Amniotic stem cell (primary cell): ENCODE results near the gene MORC3.
"Not testable (repeated sequence)": the region's sequence is repeated elsewhere in the genome, so short reads cannot be mapped to it uniquely, and the experiment has no call there.

Experiments used
- DNase-seq: peaks from one replicate; lab custom pipeline; 2025; lab: John Stamatoyannopoulos, UW

MORC3 gene

DNA sequence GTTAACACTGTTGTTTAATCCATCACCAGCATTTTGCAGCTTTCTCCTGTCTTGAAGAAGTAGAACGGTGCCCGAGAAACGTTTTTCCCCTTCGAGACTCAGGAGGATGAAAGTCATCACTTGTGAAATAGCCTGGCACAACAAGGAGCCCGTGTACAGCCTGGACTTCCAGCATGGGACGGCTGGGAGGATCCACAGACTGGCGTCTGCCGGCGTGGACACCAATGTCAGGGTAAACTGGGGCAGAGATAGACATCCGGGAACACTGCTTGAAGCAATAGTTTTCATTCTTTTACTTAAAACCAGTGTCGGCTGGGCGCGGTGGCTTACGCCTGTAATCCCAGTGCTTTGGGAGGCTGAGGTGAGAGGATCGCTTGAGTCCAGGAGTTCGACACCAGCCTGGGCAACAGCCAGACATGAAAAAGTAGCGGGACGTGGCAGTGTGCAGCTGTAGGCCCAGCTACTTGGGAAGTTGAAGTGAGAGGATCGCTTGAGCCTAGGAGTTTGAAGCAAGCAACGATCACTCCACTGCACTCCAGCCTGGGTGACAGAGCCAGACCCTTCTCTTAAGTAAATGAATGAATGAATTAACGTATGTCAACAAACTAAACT lies 66.1 kb downstream of the MORC3 start:
- no peak for DNase-seq

DNA sequence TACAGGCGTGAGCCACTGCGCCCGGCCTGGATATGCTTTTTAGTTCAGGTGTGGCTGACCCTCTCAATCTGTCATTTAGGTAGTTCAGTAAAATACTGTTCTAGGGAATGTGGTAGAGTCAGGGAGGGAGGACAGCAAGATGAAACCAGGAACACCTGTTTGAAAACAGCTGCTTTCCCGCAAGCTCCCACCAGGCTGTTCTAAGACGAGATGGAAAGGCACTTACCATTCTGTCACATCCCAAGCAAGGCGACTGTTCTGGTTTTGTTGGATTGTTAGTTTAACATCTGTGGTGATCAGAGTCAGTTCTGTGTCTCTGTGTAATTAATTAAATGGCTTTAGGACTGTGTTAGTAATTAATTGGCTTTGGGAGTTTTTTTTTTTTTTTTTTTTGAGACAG lies 68.1 kb downstream of the MORC3 start:
- DNase-seq, result no peak

DNA sequence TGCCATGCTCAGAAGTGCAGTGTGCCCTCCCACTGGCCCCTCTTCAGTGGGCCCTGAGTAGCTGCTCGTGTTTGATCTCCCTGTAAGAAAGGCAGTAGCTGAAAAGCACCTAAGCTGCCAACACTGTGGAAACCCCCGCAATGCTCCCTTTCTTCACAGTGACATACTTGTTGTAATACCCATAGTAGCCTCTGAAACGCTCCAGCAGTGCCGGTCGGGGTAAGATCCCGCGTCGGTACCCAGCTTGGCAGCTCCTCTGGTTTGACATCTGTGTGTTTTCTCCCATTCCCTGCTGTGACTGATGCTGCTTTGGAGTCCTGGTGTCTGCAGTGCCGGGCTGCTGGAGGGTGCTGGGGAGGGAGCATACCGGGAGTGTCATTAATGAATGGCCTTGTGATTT lies 68.8 kb downstream of the MORC3 start:
- DNase-seq, result no peak

DNA sequence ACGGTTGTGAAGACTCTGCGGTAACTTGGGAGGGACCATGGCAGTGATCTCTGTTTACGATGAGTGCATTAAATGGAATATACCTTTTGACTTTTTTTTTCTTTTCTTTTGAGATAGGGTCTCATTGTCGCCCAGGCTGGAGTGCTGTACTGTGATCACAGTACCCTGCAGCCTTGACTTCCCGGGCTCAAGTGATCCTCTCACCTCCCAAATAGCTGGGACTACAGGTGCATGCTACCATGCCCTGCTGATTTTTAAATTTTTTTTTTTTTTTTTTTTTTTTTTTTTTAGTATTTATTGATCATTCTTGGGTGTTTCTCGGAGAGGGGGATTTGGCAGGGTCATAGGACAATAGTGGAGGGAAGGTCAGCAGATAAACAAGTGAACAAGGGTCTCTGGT lies 71.7 kb downstream of the MORC3 start:
- not testable (repeated sequence) for DNase-seq

DNA sequence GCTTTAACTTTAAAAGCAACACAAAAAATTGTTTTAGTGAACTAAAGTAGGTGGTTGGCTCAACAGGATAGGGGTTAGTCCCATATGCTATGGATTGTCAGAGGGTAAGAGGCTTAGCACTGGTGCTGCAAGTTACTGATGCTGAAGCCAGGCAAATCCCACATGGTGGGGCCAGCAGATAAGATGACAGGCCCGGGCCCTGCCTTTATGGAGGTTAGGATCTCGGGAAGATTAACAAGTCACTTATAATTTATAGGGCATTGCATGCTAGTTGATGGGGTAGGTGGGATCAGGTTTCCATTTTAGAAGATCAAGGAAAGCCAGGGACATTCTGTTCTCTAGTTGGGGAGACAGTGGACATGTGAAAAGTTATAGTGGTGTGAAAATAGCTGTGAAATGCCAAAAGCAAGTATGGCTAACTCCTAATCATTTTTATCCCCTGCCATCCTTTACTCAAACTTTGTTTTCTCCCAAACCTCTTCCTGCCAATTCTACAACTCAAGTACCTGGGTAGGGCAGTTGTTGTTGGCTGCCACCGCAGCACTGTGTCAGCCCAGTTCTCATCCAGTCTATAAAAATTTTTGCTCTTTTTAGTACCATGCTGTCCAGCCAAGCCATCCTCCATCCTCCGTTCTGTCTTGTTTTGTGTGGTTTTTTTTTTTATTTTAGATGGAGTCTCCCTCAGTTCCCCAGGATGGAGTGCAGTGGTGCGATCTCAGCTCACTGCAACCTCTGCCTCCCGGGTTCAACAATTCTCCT lies 75.5 kb downstream of the MORC3 start:
- no peak for DNase-seq

DNA sequence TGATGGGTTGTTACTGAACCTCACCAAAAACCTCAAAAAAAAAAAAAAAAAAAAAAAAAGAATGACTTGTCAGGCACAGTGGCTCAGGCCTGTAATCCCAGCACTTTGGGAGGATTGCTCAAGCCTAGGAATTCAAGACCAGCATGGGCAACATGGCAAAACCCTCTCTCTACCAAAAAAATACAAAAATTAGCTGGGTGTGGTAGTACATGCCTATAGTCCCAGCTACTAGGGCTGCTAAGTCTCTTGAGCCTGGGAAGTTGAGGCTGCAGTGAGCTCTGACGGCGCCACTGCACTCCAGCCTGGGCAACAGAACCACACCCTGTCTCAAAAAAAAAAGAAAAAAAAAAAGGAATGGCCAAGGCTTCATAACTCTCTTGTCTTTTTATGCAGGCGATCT lies 76.3 kb downstream of the MORC3 start:
- DNase-seq, result no peak

DNA sequence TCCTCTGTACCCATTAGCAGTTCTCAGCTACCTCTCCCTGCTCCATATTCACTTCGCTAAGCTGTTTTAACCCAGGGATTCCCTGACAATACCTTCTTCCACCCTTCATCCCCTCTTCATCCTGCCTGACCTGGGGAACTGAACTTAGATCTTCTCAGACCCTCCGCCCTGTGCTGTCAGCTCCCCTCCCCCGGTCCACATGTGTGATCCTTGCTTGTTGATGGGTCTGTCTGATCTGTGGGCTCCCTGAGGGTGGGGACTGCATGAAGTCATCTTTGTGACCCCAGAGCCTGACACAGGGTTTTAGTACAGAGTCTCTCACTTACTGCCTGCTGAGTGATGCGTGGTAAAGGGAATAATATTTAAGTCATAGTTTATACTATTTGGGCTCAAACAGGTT lies 77.0 kb downstream of the MORC3 start:
- DNase-seq, result no peak

DNA sequence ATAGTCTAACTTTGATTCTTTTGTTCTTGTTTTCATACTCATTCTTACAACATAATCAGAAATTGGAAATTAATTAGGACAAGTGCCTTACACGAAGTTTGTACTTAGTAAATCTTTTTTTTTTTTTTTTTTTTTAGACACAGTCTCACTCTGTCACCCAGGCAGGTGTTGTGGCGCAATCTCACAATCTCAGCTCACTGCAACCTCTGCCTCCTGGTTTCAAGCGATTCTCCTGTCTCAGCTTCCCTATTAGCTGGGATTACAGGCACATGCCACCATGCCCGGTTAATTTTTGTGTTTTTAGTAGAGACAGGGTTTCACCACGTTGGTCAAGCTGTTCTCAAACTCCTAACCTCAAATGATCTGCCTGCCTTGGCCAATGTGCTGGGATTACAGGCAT lies 77.6 kb downstream of the MORC3 start:
- no peak for DNase-seq

DNA sequence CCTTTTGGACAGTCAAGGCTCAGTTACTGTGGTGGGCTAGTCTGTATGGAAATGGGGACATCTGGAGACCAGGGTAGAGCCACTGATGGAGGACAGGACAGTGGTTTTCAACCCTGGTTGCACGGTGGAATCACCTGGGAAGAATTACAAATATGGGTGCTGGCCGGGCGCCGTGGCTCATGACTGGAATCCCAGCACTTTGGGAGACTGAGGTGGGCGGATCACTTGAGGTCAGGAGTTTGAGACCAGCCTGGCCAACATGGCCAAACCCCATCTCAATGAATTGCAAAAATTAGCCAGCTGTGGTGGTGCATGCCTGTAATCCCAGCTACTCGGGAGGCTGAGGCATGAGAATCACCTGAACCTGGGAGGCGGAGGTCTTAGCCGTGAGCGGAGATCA lies 79.7 kb downstream of the MORC3 start:
- not testable (repeated sequence) for DNase-seq

DNA sequence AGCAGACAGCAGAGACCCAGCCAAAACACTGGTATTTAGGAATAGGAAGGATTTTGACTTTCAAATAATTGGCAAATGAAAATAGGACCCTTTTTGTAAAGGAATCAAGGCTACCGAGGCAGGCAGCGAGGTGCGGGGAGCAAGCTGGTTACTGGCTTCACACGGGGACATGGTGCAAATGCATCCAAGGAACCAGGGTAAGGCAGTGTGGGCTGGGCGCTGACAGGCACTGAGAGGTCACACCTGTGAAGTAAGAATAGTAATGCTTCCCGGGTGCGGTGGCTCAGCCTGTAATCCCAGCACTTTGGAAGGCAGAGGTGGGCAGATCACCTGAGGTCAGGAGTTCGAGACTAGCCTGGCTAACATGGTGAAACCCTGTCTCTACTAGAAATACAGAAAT lies 80.7 kb downstream of the MORC3 start:
- DNase-seq, result no peak

DNA sequence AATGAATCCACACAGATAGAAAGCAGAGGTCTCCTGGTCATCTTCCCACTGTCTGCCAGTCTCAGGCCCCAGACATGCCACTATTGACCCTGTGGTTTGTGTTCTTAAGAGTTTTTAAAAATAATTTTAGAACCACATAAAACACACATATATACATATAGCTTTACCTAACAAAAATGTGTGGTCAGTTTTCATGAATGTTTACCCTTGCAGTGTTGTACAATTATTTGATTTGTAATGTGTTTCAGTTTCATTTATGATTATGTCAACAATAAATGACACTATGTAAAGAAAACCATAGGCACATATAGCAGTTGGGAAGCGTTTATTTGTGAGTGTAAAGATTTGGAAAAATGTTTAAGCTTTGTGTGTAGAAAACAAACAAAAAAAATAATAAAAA lies 82.3 kb downstream of the MORC3 start:
- DNase-seq, result no peak

DNA sequence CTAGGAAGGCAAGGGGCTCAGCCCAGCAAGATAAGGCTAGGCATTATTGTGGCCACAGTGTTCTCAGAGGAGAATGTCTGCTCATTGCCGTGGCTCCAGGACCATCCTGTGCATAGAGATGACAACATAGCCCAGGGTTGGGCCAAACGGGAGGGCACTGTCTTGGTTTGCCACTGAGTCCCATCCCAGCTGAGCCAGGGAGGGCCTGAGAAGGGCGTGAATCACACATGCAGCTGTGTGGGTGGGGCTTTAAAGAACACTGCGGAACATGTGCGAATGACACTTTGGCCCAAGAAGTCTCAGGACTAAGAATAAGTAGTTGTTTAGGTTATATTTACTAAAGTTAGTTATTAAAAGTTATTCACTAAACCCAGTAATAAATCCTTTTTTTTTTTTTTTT lies 83.7 kb downstream of the MORC3 start:
- no peak for DNase-seq

DNA sequence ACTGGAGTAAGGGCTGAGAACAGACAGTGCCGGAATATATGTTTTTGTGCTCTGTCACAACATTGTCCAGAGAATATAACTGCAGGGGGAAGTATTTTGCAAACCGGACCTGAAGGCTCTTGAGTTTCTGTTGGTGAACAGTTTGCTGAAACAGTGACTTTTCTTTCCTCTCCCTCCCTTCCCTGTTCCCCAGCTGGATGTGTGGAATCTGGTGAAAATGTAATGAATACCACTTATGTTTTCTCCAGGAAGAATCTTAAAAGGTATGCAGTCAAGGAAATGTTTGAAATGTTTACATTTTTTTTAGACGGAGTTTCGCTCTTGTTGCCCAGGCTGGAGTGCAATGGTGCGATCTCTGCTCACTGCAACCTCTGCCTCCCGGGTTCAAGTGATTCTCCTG lies 88.6 kb downstream of the MORC3 start:
- no peak for DNase-seq

DNA sequence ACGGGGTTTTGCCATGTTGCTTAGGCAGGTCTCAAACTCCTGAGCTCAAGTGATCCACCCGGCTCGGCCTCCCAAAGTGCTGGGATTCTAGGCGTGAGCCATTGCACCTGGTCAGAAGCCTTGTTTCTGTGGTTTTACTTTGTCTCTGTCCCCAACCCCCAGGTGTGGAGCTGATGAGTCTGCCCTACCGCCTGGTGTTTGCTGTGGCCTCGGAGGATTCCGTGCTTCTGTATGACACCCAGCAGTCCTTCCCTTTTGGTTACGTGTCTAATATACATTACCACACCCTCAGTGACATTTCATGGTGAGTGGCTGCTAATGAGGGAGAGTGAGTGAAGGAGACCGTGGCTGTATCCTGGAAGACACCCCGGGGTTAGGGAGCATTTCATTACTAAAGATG lies 91.3 kb downstream of the MORC3 start:
- no peak for DNase-seq

DNA sequence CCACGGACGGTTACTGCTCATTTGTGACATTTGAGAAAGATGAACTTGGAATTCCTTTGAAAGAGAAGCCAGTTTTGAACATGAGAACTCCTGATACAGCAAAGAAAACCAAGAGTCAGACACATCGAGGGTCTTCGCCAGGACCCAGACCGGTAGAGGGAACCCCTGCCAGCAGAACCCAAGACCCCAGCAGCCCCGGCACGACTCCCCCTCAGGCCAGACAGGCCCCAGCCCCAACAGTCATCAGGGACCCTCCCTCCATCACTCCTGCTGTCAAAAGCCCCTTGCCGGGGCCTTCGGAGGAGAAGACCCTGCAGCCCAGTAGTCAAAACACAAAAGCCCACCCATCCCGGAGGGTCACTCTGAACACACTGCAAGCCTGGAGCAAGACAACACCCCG lies 92.9 kb downstream of the MORC3 start:
- DNase-seq, result no peak

DNA sequence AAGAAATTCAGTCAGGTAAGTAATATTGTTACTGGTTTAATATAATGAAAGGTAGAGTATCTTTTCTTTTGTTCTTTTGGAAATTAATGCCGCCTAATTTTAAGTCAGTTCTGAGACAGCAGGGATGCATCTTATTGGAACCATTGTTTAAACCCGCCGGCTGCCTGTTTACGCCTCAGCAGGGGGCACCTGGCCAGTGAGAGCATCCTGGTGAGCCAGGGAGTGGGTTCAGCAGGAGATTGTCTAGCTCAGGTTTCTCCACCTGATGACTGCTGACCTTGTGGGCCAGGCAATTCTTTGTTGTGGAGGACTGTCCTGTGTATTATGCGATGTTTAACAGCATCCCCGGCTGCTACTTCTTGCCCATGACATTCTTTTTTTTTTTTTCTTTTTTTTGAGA lies 95.4 kb downstream of the MORC3 start:
- DNase-seq, result no peak

DNA sequence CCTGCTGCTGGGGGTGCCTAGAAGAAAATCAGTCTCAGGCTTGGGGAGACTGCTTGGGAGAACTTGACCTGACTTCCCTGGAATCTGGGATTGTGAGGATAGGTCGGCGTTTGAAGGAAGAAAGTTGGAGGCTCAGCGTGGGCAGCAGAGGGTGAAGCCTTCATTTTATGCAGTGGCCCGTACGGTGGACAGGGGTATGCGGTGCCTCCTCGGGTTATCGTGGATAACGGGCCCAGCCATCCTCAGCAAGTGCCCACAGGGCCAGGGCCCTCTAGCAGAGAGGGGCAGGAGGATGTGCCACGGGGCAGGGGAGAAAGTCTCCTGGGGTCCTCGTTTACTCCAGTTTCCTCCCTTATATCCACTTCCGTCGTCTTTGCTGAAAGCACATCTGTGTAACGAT lies 99.2 kb downstream of the MORC3 start:
- no peak for DNase-seq

DNA sequence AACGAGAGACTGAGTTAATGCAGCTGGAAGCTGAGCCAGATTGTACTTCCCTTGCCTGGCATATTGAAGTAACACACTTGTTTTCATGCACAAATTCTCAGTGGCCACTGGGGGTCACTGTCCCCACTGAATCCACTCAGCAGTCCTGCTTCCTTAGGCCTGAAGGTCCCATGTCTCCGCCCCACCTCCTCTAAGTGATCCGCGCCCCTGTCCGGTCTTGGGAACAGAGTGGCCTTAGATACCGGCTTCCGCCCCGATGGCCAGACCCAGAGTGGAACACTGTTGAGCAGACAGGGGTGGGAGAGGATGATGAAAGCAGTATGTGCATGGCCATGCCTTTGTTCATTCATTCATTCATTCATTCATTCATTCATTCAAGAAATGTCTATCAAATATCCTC lies 100.0 kb downstream of the MORC3 start:
- DNase-seq, result peak; percentile 58

DNA sequence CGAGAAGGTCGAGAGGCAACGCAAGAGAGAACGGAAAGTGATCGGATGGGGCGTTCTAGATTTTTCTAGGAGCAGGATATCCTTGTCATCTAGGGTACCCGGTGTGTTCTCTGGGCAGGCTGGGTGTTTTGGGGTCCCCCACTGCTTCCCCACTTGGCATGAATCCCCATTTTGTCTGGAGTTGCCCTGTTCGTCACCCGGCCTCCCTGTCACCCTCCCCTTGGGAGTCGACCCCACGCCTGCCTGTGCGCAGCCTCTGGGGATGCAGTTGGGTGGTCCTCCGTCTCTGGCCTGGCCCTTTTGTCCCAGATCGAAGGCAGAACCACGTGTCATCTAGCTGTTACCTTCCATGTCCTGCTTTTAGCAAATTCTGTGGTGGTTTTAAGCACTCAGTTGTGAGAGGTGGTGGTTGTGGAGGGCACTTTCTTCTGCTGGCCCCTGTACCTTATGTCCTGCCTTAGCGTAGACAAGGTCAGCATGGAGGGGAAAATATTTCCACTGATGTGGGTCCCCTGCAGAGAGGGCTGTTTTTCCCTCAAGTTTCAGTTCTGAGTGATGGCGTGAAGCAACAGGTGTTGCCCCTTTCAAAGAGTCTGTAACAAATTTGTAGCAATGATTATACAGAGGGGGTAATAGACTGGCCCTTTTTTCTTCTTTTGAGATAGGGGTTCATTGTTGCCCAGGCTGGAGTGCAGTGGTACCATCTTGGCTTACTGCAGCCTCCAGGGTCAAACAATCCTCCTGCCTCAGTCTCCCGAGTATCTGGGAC lies 100.8 kb downstream of the MORC3 start:
- DNase-seq, result no peak

DNA sequence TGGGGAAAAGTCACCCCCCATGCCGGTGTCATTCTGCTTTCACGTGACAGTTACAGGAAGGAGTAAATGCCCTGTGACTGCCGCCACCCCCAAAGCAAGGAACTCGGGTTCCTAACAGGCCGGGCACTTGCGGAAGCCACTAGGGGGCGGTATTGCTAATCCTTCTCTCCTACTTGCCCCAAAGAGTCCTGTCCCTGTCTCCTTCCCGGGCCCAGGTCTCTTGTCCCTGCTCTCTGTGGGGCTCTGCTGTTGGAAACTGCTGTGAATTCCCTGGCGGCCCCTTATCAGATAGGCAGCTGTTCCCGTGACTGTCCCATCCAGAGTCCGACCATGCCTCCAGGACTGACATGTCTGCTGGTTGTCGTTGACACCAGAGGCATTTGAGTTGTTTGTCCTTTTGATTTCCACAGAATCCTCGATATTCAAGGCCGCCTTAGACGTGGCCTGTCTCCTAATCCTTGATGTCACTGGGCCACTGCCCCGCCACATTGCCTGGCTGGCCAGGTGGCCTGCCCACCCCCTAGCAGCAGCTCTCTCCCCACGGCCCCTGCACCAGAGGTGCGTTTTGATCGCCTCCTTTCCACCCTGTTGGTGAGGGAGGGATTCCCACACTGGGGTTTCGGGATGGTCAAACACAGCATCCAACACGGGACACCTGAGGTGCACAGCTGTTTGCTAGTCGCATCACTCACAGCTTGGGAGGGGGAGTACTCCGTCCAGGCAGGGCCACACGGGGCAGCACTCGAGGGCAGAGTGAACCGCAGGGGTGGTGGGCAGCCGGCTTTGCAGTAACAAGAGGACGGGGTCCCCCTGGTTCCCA lies 102.5 kb downstream of the MORC3 start:
- peak; percentile 3 for DNase-seq

DNA sequence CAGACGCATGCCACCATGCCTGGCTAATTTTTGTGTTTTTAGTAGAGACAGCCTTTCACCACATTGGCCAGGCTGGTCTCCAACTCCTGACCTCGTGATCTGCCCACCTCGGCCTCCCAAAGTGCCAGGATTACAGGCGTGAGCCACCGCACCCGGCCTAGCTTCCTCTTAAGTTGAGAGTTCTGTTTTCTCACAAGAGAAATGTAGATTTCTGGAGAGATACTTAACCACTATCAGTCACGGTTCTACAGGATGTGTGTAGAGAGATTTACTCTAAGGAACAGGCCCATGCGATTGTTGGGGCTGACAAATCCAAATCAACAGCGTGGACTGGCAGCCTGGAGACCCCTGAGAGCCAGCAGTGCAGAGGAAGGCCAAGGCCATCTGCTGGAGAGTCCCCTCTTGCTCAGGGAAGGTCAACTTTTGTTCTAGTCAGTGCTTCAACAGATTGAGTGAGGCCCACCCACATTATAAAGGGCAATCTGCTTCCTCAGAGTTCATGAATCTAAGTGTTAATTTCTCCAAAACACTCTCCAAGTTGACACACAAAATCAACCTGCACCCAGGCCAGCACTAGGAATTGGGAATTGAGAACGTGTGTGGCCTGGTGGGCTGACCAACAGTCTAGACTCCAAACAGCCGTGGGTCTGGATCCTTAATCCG lies 103.9 kb downstream of the MORC3 start:
- no peak for DNase-seq

DNA sequence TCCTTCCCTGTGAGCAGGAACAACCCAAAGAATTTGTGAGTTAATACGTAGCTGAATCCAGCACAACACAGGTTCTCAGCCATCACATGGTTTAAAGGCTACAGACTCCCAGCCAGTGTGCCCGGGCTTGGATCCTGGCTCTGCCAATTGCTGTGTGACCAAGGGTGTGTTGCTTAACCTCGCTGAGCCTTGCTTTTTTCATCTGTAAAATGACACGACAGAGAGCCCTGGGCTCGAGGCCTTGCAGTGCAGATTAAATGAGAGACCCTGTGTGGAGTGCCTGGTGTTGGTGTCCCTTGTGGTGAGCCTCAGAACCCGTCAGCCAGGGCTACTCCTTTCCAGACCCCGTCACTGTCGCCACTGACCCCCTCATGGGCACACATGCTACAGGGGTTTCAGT lies 104.6 kb downstream of the MORC3 start:
- DNase-seq, result no peak
